D341Med (cell line): ENCODE measurements around the gene VAPA.

Experiments used
- DNase-seq: peaks from one replicate; pipeline ENCODE4 v3.0.0; 2012; ENCODE audit warnings: low spot score

The VAPA gene

DNA sequence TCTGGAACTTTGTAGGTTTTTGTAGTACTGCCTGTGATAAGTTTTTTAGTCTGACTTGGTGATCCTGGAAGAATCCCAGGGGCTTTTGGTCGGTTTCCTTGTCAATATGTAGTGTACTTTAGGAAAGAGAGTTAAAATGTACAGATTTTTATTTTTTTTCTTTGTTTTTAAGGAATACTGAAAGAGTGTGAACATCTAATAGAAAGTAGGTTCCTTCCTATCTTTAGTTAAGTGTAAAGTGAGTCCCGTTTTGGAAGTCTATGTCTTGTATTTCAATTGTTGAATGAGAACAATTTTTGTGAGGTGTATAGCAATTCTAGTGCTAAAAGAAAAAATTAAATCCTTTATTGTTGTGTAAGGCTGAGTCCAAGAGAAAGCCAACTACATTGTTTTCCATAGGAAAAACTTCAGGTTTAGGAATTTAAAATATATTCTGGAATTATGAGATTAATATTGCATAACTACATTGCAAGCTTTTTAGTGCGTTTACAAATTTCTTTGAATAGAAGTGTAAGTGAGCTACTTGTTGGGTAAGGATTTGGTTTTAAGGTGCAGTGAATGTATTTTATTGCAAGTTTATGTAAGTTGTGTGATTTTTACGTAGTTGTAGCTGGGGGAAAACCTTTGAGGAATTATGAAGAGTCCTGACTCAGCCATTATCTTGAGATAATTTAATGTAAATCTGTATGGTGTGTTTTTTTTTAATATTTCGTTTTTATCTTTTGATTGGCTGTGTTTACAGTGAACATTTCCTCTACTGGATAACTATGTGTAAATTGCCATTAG, 1.7 kb downstream of the VAPA start:
- DNase-seq: no peak

DNA sequence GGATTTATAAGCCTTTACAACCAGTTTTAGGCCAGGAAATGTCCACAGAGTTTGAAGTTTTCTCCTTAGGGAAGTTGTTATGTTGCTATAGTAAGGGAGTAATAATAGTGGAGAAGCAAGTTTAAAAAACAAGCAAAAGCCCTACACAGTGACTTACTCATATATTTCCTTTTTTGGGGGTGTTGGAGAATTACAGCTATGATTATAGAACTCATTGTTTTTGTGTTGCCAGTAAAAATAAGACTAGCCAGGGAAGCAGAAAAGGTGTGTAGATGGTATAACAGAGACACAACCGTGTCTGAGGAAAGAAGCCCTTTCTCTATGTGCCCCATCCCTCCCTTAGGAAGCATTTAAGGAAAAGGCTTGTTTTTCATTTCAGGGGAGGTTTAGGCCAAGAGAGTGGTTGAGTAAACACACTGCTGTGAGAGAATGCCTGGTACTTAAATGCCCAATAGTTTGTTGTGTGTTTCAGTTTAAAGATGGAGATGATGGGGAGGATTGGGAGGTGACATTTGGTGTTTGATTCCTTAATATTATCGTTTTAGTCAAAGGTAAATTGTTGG, 2.3 kb downstream of the VAPA start:
- no peak for DNase-seq

DNA sequence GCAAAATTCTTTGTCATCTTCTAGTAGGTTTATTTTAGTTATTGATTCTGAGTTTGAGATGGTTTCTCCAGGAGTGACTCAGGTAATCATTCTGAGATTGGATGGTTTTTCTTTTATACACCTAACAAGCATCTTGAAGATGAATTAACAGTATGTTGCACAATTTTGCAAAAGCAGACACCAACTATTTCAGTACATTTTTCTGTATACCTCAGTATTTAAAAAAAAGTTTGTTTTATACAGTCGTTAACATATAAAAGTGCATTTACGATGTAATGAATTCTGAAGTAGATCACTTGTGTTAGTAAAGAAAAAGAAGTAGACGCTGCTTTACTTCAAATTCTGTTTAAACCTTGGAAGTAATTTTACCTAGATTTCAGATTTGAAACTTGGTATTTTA, 3.0 kb downstream of the VAPA start:
- no peak for DNase-seq

DNA sequence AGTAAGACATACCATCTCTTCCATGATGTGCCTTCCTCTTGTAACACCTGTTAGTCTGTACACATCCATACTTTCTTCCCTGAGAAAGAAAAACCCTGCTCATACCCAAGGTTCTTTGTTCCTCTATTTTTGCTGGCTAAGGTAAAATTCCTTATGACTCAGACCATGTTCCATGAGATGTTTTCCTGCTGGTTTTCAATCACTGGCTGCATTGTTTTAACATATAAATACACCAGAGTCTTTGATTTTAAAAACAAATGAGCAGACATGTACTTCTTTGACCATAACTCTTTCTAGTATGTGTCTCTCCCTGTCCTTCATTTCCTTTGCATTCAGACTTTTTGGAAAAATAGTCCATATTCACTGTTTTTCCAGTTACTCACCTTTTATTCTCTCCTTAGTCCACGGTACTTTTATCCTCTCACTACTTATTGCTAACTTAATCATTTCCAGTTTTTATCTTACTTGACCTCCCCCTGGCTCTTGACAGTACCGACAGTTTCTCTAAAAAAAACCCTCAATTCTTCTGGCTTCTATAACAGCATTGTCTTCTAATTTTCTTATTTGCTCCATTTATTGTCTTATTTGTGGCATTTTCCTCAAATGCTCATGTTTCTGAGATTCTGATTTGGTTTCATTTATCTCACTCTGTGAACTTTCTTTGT, 4.3 kb downstream of the VAPA start:
- DNase-seq: no peak

DNA sequence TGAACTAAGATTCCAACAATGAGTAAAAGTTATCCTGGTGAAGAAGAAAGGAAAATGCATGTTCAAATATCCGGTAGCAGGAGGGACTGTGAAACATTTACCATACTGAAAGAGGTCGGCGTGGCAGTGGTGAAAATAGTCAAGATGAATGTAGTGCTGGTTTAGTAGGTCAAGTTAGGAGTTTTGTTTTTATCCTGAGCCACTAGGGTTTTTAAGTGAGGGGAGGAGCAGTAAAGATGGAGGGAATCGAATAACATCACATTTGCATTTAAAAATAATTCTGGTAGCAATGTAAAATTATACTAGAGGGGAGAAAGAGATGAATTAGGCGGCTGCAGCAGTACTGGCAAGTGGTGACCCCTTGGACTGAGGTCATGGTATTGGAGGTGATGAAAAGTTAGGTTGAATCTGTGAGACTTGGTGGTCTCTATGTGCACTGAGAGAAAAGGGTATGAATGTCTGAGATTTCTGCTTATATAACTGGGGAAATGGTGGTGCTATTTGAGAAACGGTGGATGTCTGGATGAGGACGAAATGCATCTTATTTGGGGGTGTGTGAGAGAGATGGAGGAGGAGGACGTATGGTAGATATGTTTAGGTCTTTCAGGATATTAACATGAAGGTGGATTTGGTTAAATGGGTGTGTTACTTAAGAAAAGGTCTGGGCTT, 5.9 kb downstream of the VAPA start:
- no peak for DNase-seq

DNA sequence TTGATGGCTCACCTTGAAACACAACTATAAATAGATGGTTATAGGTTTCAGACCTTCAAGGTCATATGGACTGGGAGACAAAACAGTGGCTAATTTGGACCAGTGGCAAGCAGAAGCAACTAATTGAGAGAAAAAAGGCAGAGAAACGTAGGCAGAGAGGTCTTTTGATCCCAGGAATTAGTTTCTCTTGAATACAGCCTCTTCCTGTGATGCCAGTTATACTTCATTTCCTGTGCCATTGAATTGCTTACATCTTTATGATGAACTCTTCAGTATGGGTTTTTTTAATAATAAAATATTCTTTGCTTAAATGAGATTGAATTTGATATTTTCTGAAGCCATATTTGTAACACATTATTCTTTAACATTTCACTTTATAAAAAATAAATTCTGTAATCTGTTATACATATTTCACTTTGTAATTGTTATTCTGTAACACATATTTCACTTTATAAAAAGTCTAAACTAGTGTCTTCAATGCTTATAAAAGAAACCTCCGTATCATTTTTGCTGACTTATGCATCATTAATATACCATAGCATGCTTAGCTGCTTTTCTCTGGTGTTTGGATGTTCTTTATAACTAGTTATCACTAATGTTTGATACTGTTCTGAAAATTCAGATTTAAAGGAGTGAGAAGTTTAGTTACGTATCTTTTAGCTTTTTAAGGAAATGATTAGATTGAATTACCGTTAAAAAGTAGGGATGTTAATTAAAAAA, 8.9 kb downstream of the VAPA start:
- DNase-seq: no peak

DNA sequence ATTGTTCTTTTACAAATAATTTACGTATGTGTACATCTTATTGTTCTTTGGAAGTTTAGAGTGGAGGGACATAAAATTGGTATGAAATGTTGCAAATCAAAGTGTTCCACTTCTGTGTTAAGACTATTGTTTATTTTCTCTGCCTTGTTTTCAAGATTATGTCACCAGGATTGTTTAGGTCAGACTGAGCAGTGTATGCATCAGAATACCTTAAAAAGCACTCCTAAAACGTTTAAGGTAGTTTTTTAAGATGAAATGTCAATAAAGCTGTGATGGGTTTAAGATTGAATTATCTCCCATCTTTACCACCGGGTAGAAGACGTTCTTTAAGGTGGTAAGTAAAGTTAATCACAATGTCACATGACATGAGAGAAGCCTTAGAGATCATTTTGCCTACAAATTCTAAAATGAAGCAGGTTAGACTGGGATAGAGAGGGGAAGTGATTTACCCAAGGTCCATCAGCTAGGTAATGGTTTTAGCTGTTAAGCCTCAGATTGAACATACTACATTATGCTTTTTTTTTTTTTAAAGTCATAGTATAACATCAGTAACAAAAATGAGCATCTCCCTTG, 10.6 kb downstream of the VAPA start:
- no peak for DNase-seq

DNA sequence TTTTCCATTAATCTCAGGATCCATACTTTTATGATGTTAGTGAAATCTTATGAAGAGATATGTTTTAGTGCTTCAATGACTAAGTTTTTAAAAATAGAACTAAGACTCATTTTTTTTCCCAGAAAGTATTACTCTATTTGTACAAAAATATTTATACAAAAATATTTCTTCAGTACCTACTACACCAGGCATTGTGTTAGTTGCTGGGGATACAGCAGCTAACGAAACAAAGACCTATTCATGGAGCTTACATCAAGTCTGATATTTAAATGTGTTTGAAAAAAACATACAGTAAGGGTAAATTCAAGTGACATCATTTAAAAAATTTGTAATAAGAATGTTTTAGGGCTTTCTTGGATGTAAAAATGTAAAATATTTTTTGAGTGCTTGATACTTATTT, 11.6 kb downstream of the VAPA start:
- no peak for DNase-seq

DNA sequence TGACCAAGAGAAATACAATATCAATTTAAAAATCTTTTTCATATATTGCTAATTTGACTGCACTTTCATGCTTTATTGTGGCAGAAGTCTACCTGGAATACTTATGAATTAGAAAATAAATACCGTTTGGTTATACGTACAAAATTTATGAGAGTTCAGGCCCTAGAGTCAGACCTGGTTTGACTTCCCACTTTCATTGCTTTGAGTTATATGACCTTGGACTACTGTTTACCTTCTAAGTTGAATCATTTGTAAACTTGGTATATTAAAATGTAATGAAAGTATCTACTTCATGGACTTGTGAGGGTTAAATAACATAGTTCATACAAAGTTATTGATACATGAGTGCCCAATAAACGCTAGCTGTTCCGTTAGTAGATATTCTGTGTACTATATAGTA, 12.0 kb downstream of the VAPA start:
- DNase-seq: no peak

DNA sequence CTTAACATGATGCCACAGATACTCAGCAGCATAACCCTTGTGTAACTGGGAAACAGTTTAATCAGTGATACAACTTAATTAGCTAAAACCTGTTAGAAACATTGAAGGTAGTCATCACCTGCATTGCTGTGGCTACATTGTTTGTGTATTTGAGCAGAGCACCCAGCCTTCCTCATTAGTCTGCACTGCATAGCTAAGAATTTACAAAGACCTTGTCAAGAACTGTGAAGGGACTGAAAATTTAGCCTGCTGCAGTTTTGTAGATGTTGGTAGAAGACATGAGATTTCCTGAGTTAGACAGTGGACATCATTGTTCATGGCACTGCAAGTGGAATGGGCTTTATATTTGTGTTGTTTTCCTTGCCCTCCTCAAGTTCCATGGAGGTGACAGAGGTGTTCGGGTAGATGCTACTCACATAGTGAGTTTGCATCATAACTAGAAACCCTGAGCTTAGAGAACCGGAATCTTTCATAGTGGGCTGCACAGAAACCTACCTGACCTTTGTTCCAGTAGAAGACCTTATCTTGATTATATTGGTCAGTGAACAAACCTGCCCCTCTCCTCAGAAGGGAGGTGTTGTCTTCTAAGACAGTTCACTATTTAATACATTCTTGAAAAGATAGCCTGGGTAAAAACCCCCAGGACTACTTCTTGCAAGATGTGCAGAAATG, 12.5 kb downstream of the VAPA start:
- DNase-seq: no peak

DNA sequence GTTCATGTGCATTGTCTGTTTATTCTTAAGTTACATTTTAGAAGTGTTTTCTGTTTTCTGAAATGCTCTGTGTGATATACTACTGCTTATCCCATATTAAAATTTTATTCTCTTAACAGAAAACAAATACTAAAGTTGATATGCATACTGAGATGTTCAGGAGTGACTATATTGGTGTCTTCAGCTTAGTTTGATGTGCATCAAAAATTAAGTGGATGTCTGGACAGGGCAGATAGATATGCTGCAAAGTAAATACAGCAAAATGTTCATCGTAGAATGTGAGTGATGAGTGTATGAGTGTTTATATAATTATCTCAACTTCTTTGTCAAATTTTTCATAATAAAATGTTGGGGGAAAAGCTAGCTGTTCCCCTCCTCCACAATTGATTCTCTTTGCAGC, 13.2 kb downstream of the VAPA start:
- no peak for DNase-seq

DNA sequence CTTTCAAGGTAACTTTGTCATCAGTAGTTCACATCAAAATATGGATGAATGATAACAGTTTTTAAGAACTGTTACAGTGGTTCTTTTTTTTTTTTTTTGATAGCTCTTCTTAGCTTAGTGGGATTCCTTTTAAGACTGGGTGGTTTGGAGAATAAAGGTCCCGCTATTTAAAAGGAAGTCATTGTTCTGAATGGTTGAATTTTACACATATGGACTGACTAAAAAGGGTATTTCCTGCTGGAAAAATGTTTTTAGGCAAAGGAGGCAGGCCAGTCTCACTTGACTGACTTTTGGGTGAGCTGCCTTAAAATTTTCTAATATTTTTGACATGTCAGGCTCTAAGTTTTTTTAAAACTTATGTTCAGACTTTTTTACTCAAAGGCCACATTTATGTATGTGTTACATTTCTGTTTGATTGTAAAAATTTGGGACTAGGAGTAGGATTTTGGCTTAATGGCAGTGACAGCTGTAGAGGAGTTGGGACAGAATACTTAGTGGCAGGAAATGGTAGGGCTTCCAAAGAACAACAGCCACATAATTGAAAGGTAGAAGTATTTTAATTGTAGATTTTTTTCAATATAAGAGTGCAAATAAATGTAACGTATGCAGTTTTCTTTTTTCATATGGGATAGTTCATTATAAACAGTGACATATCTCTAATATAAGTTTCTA, 13.7 kb downstream of the VAPA start:
- DNase-seq: no peak

DNA sequence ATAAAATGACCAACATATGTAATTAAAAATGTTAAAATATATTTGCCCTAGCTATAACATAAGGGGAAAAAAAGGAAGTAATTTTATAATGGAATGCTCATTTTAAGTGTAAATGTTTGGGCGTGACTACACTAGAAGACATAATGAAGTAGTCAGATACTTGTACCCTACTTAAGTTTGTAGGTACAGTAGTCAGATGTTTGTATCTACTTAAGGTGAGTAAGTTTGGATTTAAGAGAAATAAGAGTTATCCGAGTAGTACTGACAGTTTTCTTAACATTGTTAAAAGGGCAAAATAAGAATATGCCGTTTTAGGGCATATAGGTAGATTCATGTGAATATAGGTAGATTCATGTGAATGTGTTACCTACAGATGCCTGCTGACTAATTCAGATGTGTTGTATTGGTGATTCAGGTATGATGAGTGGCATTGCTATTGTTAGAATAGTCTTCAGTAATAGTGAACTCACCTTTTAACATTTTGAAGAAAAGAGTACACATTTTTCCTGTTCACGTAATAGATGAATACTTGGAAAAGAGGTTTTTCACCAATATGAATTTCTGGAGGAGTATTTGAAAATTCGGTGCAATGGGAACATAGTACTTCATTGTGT, 14.9 kb downstream of the VAPA start:
- DNase-seq: no peak

DNA sequence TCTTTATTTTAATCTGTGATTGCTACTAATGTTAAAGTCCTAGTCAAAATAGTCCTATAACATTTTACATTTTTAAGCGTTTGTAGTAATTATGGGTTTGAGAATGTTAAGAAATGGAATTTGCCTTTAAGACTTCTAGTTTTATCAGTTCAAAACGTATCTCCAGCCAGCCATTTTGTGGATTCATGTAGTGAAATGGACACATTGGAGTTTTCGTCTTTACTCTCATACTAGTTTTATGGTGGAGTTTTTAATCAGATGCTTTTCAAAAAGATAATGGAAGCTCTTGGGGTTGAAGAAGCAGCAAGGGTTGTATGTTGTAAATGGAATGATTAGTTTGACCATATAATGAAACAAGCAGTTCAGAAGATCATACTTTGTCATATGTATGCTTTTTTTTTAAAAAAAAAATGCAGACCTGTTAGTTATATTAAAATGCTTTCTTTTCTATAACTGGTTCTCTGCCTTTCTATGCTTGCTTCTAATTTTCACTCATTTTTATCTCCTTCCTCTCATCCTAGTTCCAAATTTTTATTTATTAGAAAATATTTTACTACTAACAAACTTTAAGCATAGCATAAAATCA, 16.6 kb downstream of the VAPA start:
- DNase-seq: no peak

DNA sequence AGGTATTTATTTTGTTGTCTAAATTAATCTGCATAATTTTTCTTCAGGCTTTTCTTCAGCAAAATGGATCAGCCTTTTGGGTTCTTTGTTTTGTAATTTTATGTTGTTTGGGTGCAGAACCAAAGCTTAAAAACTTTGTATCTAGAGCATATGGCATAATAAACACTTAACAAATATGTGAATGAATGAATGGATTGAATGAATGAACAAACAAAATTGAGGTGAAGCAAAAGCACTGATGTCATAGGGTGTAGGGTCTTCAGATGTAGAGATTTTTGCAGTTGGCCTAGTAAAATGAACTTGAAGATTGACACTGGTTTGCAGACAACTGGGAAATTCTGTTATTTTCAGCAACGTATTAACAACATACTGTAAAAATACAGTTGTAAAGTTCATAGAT, 17.3 kb downstream of the VAPA start:
- no peak for DNase-seq

DNA sequence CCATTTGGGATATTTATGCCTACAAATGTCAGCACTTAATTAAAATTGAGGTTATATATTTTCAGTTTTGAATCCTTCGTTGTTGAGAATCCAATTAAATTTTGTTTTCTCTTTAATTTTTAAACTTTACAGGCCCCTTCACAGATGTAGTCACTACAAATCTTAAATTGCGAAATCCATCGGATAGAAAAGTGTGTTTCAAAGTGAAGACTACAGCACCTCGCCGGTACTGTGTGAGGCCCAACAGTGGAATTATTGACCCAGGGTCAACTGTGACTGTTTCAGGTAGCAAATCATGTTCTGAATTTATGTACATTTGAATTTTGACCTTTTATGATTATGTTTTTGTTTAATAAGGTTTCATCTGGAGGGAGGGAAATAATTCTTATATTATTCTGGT, 17.9 kb downstream of the VAPA start:
- DNase-seq: no peak

DNA sequence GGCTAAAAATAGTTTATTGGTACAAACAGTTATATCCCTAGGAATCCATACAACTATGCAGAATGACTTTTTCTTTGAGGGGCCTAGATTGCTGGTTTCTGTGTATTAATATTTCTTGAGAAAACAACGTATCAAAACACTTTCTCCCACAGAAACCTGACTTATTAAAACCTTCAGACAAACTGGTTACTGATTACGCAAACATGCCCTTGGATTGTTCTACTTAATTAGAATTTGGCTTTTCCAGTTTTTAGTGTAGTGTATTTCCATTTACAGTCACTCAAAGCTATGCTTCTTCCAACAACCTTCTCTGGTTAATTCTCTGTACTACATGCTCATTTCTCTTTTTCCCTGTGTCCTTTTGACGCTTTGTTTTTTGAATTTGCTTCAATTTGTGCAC, 20.0 kb downstream of the VAPA start:
- DNase-seq: no peak

DNA sequence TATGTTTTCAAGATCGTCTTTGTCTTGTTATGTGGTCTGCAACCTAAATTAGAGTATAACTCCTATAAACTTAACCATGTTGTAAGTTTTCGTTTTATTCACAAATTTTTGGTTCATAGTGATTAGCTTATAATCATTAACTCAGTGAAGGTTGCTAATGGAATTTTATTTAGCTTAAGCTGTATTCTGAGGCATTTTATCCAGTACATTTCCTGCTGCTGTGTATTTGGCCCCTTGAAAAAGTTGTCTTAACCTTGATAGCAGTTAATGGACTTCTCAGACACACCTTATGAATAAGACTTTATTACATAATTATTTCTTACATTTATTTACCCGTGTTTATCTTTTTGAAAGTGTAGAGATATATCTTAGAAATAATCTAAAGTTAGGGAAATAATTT, 20.5 kb downstream of the VAPA start:
- DNase-seq: no peak

DNA sequence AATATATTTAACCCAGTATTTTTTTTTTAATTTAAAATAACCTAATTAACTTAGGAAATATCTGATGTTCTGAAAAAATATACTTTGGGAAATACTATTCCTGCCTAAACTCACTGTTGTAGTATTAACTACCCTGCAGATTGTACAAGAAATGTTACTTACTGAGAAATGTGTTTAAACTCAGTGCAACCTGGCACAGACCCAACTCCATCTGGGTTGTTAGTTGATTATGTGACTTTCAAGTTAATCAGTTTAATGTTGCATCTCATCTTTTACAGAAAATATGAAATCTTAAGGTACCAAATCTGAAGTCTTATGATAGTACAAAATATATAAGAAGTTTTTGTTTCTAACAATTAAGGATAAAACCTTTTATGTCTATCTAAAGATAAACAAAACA, 27.3 kb downstream of the VAPA start:
- DNase-seq: no peak

DNA sequence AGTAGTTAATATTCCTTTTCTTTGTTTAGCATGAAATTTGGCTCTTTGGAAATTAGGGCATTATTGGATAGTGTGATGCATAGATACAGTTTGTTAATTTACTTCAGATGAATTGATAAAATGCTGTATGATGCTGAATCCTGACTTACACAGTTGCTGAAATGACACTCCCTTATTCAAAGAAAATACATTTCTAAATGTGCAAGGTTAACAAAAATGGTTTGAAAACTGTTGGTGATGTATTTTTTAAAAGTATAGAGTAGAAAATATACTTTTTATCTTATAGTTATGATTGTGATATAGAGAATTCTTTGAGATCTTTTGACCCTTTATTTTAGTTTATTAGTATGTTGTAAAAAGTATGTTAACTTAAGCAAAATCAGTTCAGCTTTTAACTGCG, 27.8 kb downstream of the VAPA start:
- DNase-seq: no peak
